Measurements from ENCODE around the gene ANKRD27.

DNA sequence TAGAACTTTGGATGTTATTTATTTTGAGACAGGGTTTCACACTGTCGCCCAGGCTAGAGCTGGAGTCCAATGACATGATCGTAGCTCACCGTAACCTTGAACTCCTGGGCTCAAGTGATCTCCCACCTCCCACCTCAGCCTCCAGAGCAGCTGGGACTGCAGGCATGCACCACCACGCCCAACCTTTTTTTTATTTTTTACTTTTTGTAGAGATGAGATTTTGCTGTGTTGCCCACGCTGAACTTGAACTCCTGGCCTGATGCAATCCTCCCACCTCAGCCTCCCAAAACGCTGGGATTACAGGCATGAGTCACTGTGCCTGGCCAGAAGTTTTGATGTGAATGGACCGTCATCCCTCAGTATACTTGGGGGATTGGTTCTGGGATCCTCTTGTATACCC is 13.7 kb downstream of the ANKRD27 start:
- TF ChIP-seq, protein P1, sequence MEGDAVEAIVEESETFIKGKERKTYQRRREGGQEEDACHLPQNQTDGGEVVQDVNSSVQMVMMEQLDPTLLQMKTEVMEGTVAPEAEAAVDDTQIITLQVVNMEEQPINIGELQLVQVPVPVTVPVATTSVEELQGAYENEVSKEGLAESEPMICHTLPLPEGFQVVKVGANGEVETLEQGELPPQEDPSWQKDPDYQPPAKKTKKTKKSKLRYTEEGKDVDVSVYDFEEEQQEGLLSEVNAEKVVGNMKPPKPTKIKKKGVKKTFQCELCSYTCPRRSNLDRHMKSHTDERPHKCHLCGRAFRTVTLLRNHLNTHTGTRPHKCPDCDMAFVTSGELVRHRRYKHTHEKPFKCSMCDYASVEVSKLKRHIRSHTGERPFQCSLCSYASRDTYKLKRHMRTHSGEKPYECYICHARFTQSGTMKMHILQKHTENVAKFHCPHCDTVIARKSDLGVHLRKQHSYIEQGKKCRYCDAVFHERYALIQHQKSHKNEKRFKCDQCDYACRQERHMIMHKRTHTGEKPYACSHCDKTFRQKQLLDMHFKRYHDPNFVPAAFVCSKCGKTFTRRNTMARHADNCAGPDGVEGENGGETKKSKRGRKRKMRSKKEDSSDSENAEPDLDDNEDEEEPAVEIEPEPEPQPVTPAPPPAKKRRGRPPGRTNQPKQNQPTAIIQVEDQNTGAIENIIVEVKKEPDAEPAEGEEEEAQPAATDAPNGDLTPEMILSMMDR (IDR thresholded peaks at IDR 0.05): no peak
- no peak for TF ChIP-seq JUND (IDR thresholded peaks at IDR 0.05)
- TF ChIP-seq, protein P2, sequence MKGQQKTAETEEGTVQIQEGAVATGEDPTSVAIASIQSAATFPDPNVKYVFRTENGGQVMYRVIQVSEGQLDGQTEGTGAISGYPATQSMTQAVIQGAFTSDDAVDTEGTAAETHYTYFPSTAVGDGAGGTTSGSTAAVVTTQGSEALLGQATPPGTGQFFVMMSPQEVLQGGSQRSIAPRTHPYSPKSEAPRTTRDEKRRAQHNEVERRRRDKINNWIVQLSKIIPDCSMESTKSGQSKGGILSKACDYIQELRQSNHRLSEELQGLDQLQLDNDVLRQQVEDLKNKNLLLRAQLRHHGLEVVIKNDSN (IDR thresholded peaks at IDR 0.05; ENCODE audit: borderline replicate concordance, low read depth): no peak
- TF ChIP-seq, protein P3, sequence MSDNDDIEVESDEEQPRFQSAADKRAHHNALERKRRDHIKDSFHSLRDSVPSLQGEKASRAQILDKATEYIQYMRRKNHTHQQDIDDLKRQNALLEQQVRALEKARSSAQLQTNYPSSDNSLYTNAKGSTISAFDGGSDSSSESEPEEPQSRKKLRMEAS (IDR thresholded peaks at IDR 0.05; ENCODE audit: low read depth): no peak
- TF ChIP-seq, protein P4, sequence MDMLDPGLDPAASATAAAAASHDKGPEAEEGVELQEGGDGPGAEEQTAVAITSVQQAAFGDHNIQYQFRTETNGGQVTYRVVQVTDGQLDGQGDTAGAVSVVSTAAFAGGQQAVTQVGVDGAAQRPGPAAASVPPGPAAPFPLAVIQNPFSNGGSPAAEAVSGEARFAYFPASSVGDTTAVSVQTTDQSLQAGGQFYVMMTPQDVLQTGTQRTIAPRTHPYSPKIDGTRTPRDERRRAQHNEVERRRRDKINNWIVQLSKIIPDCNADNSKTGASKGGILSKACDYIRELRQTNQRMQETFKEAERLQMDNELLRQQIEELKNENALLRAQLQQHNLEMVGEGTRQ (IDR thresholded peaks at IDR 0.05; ENCODE audit: borderline replicate concordance, low read depth, low read length): no peak
- TF ChIP-seq, protein P5, sequence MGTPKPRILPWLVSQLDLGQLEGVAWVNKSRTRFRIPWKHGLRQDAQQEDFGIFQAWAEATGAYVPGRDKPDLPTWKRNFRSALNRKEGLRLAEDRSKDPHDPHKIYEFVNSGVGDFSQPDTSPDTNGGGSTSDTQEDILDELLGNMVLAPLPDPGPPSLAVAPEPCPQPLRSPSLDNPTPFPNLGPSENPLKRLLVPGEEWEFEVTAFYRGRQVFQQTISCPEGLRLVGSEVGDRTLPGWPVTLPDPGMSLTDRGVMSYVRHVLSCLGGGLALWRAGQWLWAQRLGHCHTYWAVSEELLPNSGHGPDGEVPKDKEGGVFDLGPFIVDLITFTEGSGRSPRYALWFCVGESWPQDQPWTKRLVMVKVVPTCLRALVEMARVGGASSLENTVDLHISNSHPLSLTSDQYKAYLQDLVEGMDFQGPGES (IDR thresholded peaks at IDR 0.05; ENCODE audit: low read depth, low read length): no peak
- no peak for TF ChIP-seq POLR2AphosphoS5 (IDR thresholded peaks at IDR 0.05; ENCODE audit: low read depth, low read length)
- TF ChIP-seq GABPA (IDR thresholded peaks at IDR 0.05; ENCODE audit: low read depth): no peak
- no peak for TF ChIP-seq YY1 (IDR thresholded peaks at IDR 0.05; ENCODE audit: low read depth)
- no peak for TF ChIP-seq TCF12 (IDR thresholded peaks at IDR 0.05)
- no peak for TF ChIP-seq TAF1 (IDR thresholded peaks at IDR 0.05; ENCODE audit: borderline replicate concordance, low read depth, low read length)
- no peak for TF ChIP-seq RCOR1 (IDR thresholded peaks at IDR 0.05; ENCODE audit: low read length)
- no peak for TF ChIP-seq GATA2 (CRISPR knock-in tag; IDR thresholded peaks at IDR 0.05)

Measured in SK-N-SH (cell line).